A549 treated with DMSO at 1 μM for 4 hours (cell line): ENCODE measurements around the gene CAPS2. TPM values are rescaled to one million over a fixed set of nuclear protein-coding genes. Genes with fewer than 3 reads are reported as not detected.

Source experiments
- total RNA-seq: library from RNA; stranded (reverse); fragments of 200-300 nt; extraction: Qiagen RNA extraction; gene quantifications from 5 replicates; pipeline ENCODE4 v1.2.3, GENCODE V29; 2022; ENCODE audit warnings: low read depth

Gene CAPS2
- total RNA-seq, result 1.4 to 2.1 TPM (median 1.7 TPM) in 5 replicates

GRCh38 chr12:75329918-75330826 is at the start of gene CAPS2:
CAPS2 (minus strand) TSS chr12:75330324; CDS start chr12:75326498, 3,826 bp downstream.

GRCh38 chr12:75334384-75335030 is 4.4 kb upstream of the CAPS2 start, which contains the start of gene GLIPR1L1:
GLIPR1L1 (plus strand) TSS chr12:75334670; CDS start chr12:75334729, 59 bp downstream.

Other genes starting within 250 kb of the CAPS2 start
- gene KCNC2, start 120.5 kb downstream of the CAPS2 start, total RNA-seq, result not detected in 5 replicates
- not detected in 5 replicates for gene GLIPR1L1, start 4.3 kb upstream of the CAPS2 start, total RNA-seq
- gene GLIPR1L2, start 60.8 kb upstream of the CAPS2 start, total RNA-seq, result 0.11 to 0.14 TPM (median 0.12 TPM) in 4 of 5 replicates, not detected in the other
- 26.5 to 37.0 TPM (median 32.3 TPM) in 5 replicates for gene GLIPR1, start 150.4 kb upstream of the CAPS2 start, total RNA-seq
- gene KRR1, start 181.3 kb upstream of the CAPS2 start, total RNA-seq, result 62.1 to 80.9 TPM (median 71.1 TPM) in 5 replicates